Left colon (tissue), 2 donors: ENCODE data around the gene RCAN3. TPM values are rescaled to one million over a fixed set of nuclear protein-coding genes. Genes with fewer than 3 reads are reported as not detected.
"Not testable (repeated sequence)": the region's sequence is repeated elsewhere in the genome, so short reads cannot be mapped to it uniquely, and the experiment has no call there.

Experiments
- ATAC-seq: fragments of 200-7000 bp; cut with Tn5 transposase; one replicate; pipeline ENCODE4 v1.9.1; 2020; ENCODE audit warnings: mild to moderate bottlenecking, moderate library complexity
- DNase-seq, 2 donors: peaks; one replicate each; pipeline ENCODE4 v3.0.0-alpha.2; 2020
- intact Hi-C, 2 donors: fragments of 100-400 bp; cut with DNase I in 1 of 2; cut with micrococcal nuclease in 1 of 2; formaldehyde crosslinking; loops; one replicate each; pipeline versions ENCODE4 v1.11.2 to v1.14.0; 2022; cut with DNase I, micrococcal nuclease
- total RNA-seq, 2 donors: library from RNA; stranded (reverse); fragmentation: NEBNext Ultra II Directional; extraction: Animal tissue kit (Norgen Biotek cat#: 25700); gene quantifications; one replicate each; pipeline ENCODE4 v1.2.1, GENCODE V29; 2021
- donor health status: DM: no; HTN: no; CAD: no.
- donor health status: DM: yes; HTN: yes; CAD: no.

Gene RCAN3
- total RNA-seq, 2 donors from 2014 or later, result 12.8 to 15.4 TPM

- DNase-seq, result no peak
- intact Hi-C loops, result no loop called here
- ATAC-seq, result no peak
Observed at GRCh38 chr1:24481843-24482610, 20.6 kb upstream of the RCAN3 start.

- ATAC-seq (no peak), DNase-seq (no peak)
- intact Hi-C loops, result no loop called here
Observed at GRCh38 chr1:24483441-24483840, 19.2 kb upstream of the RCAN3 start.

GRCh38 chr1:24484199-24484598 lies 18.4 kb upstream of the RCAN3 start:
- DNase-seq, result no peak
- intact Hi-C loops, result no loop called here
- ATAC-seq, result no peak

- intact Hi-C loops, result no loop called here
- ATAC-seq, result no peak
- DNase-seq, result no peak
Observed at GRCh38 chr1:24486331-24487065, 16.1 kb upstream of the RCAN3 start.

- intact Hi-C loops, result no loop called here
- DNase-seq (no peak), ATAC-seq (no peak)
Observed at GRCh38 chr1:24487455-24487854, 15.2 kb upstream of the RCAN3 start.

GRCh38 chr1:24488159-24488558 lies 14.5 kb upstream of the RCAN3 start:
- intact Hi-C loops, ATAC-seq, DNase-seq: not testable (repeated sequence)

- DNase-seq (no peak), ATAC-seq (no peak)
- intact Hi-C loops, result no loop called here
Observed at GRCh38 chr1:24489674-24490073, 13.0 kb upstream of the RCAN3 start.

GRCh38 chr1:24490101-24490781 lies 12.4 kb upstream of the RCAN3 start:
- intact Hi-C loops, result no loop called here
- DNase-seq (no peak), ATAC-seq (no peak)

GRCh38 chr1:24491577-24492360 lies 10.9 kb upstream of the RCAN3 start:
- intact Hi-C loops, result no loop called here
- ATAC-seq, result no peak
- DNase-seq, result no peak

GRCh38 chr1:24492935-24493334 lies 9.7 kb upstream of the RCAN3 start:
- DNase-seq, intact Hi-C loops: not testable (repeated sequence)
- peak; percentile 43 for ATAC-seq

GRCh38 chr1:24493785-24494184 lies 8.9 kb upstream of the RCAN3 start:
- intact Hi-C loops, result no loop called here
- DNase-seq (no peak), ATAC-seq (no peak)

GRCh38 chr1:24498589-24498988 lies 4.0 kb upstream of the RCAN3 start:
- intact Hi-C loops, result no loop called here
- no peak for ATAC-seq

GRCh38 chr1:24500448-24501048 lies 2.1 kb upstream of the RCAN3 start:
- DNase-seq (no peak), ATAC-seq (no peak)
- intact Hi-C loops, result no loop called here

More at GRCh38 chr1:24498589-24498988, 4.0 kb upstream of the RCAN3 start:
- DNase-seq, result no peak

GRCh38 chr1:24501371-24502064 lies 1.1 kb upstream of the RCAN3 start:
- ATAC-seq, result peak; percentile 25
- DNase-seq, result peak; percentile 58 to 70
- intact Hi-C loops, result no loop called here

- peak; percentile 78 to 86 for DNase-seq
- intact Hi-C loops, result no loop called here
- peak; percentile 71 for ATAC-seq
Observed at GRCh38 chr1:24502065-24502708, 449 bp upstream of the RCAN3 start.

- ATAC-seq, result peak; percentile 4
- intact Hi-C loops, result no loop called here
- DNase-seq, result peak in 1 of 2 donors; percentile 51
Observed at GRCh38 chr1:24503059-24503751, 569 bp downstream of the RCAN3 start.
